ENCODE data around the gene WDR75. TPM values are rescaled to one million over a fixed set of nuclear protein-coding genes. Genes with fewer than 3 reads are reported as not detected.
A peak's percentile ranks its signal among the peaks of the same experiment; 100 is the strongest.

Gene WDR75
- total RNA-seq, 1 experiment from 2014 or later = 70.2 TPM

DNA sequence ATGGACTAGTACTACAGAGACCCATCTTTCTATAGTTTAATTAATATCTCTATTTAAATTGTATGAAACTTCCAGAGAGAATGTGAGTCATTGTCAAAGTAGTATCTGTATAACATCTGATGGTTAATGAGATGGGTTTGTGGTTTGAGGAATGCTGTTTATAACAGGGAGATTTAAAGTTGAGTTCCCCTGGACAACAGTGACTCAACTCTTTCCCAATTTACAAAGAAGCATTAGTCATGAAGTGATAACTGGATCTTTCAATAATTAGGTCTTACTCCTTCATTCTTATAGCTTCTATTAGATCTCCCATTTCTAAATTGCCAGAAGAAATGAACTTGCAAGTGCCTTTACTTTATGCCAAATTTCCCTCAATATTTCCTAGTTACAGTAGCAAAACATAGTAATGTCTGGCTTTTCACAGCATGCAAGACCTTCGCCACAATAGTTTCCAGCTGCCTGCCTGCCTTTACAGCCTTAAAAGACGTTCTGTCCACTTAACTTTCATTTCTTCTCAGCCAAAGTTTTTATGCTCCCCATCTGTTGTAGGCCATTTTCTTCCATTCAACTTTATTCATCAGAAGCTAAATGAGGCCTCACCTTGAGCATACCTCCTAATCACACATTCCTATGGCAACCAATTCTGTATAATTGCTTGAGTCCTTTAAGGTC is 47.7 kb upstream of the WDR75 start (continued):
- TF ChIP-seq RAD21 (IDR thresholded peaks at IDR 0.05; ENCODE audit: low read depth) (no peak), SRF (IDR thresholded peaks at IDR 0.05; ENCODE audit: low read depth) (peak; percentile 70), CBX3 (IDR thresholded peaks at IDR 0.05; ENCODE audit: low read depth) (peak; percentile 87), SIN3A (IDR thresholded peaks at IDR 0.05; ENCODE audit: low read depth) (0 out of 2 replicates have a peak, but pooled peaks have one; percentile 27)

DNA sequence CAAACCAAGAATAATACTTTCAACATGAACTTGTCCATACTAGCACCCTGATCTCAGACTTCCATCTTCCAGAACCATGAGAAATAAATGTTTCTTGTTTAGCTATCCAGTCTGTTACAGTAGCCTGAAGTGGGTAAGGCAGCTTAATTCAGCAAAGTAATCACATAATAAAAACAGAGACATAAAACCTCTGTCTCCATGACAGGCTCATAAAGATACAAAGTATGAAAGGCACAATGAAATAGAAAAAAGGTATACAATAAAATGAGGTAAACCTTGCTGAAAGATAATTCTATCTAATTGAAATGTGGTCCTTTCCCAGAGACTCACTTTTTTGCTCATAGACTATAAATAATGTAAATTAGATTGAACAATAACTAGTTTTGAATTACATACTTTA is 46.7 kb upstream of the WDR75 start:
- Histone ChIP-seq H3K79me2 (ENCODE audit: insufficient read depth, low read length) (no peaks in the 10 kb centered on the region), H3K9me2 (ENCODE audit: insufficient read depth) (no peaks in the 10 kb centered on the region), H2AFZ (ENCODE audit: low read depth, low read length, poor library complexity, severe bottlenecking) (peak overlapping the region; percentile 90), H3K4me1 (ENCODE audit: control insufficient read depth in 1 of 2, insufficient read depth in 2 of 2, low read length in 2 of 2) (peaks cover 20 to 37% of the 10 kb centered on the region in 2 experiments), H3K27me3 (ENCODE audit: insufficient read depth, low read length) (no peaks in the 10 kb centered on the region), H3K36me3 (ENCODE audit: control insufficient read depth in 1 of 2, insufficient read depth in 2 of 2, low read length in 2 of 2) (no peaks in the 10 kb centered on the region), H4K20me1 (ENCODE audit: insufficient read depth) (no peaks in the 10 kb centered on the region), H3K4me3 (replicated peaks in 1 of 2; ENCODE audit: low read depth in 1 of 2, low read length in 2 of 2) (no peak overlapping the region), H3K9me3 (ENCODE audit: control insufficient read depth in 1 of 2, insufficient read depth in 1 of 2, low read depth in 1 of 2, low read length in 2 of 2) (no peaks in the 10 kb centered on the region), H3K9ac (ENCODE audit: low read length) (no peak overlapping the region), H3K27ac (ENCODE audit: low read depth, low read length) (peak overlapping the region; percentile 62; the same call in 1 of the 2 replicates), H3K4me2 (ENCODE audit: low read length) (peak overlapping the region; percentile 68; the same call in 1 of the 2 replicates)
- CTCF ChIA-PET = no interaction called here
- BruUV-seq (replicated peaks) = no TSS peak
- intact Hi-C loops (cut with micrococcal nuclease) = no loop called here
- TF ChIP-seq, protein P1, sequence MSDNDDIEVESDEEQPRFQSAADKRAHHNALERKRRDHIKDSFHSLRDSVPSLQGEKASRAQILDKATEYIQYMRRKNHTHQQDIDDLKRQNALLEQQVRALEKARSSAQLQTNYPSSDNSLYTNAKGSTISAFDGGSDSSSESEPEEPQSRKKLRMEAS (IDR thresholded peaks at IDR 0.05) = no peak
- TF ChIP-seq POLR2AphosphoS5 (IDR thresholded peaks at IDR 0.05; ENCODE audit: low read depth, low read length) (no peak), ZFX (IDR thresholded peaks at IDR 0.05) (no peak), CBX3 (IDR thresholded peaks at IDR 0.05; ENCODE audit: low read depth) (no peak), SP1 (IDR thresholded peaks at IDR 0.05; ENCODE audit: low read depth) (no peak), JUND (IDR thresholded peaks at IDR 0.05) (no peak), SRF (IDR thresholded peaks at IDR 0.05; ENCODE audit: low read depth) (no peak), EZH2 (IDR thresholded peaks at IDR 0.05) (no peak), RAD21 (IDR thresholded peaks at IDR 0.05; ENCODE audit: low read depth) (no peak), POLR2A (IDR thresholded peaks at IDR 0.05; ENCODE audit: borderline replicate concordance, extremely low read depth, insufficient read depth, insufficient read length) (no peak), EGR1 (IDR thresholded peaks at IDR 0.05; ENCODE audit: low read depth) (no peak), ELF1 (IDR thresholded peaks at IDR 0.05; ENCODE audit: borderline replicate concordance, low read depth) (no peak), YY1 (IDR thresholded peaks at IDR 0.05; ENCODE audit: extremely low read depth, insufficient replicate concordance, low read depth, low read length) (no peak), FOSL1 (IDR thresholded peaks at IDR 0.05; ENCODE audit: low read depth) (no peak), TCF7L2 (IDR thresholded peaks at IDR 0.05; ENCODE audit: borderline replicate concordance, extremely low read depth, insufficient read depth, insufficient read length) (no peak), SIN3A (IDR thresholded peaks at IDR 0.05; ENCODE audit: low read depth) (no peak)
- TF ChIP-seq, protein P2, sequence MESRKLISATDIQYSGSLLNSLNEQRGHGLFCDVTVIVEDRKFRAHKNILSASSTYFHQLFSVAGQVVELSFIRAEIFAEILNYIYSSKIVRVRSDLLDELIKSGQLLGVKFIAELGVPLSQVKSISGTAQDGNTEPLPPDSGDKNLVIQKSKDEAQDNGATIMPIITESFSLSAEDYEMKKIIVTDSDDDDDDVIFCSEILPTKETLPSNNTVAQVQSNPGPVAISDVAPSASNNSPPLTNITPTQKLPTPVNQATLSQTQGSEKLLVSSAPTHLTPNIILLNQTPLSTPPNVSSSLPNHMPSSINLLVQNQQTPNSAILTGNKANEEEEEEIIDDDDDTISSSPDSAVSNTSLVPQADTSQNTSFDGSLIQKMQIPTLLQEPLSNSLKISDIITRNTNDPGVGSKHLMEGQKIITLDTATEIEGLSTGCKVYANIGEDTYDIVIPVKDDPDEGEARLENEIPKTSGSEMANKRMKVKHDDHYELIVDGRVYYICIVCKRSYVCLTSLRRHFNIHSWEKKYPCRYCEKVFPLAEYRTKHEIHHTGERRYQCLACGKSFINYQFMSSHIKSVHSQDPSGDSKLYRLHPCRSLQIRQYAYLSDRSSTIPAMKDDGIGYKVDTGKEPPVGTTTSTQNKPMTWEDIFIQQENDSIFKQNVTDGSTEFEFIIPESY (IDR thresholded peaks at IDR 0.05; ENCODE audit: extremely low read depth, insufficient replicate concordance, low read length) = no peak
- TF ChIP-seq, protein P3, sequence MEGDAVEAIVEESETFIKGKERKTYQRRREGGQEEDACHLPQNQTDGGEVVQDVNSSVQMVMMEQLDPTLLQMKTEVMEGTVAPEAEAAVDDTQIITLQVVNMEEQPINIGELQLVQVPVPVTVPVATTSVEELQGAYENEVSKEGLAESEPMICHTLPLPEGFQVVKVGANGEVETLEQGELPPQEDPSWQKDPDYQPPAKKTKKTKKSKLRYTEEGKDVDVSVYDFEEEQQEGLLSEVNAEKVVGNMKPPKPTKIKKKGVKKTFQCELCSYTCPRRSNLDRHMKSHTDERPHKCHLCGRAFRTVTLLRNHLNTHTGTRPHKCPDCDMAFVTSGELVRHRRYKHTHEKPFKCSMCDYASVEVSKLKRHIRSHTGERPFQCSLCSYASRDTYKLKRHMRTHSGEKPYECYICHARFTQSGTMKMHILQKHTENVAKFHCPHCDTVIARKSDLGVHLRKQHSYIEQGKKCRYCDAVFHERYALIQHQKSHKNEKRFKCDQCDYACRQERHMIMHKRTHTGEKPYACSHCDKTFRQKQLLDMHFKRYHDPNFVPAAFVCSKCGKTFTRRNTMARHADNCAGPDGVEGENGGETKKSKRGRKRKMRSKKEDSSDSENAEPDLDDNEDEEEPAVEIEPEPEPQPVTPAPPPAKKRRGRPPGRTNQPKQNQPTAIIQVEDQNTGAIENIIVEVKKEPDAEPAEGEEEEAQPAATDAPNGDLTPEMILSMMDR (IDR thresholded peaks at IDR 0.05 in 2 of 3, conservative IDR thresholded peaks at IDR 0.05 in 1 of 3; ENCODE audit: borderline replicate concordance in 1 of 3, insufficient read depth in 1 of 3, low read depth in 2 of 3, low read length in 2 of 3) = no peak
- TF ChIP-seq, protein P4, sequence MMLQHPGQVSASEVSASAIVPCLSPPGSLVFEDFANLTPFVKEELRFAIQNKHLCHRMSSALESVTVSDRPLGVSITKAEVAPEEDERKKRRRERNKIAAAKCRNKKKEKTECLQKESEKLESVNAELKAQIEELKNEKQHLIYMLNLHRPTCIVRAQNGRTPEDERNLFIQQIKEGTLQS (IDR thresholded peaks at IDR 0.05) = no peak
- ATAC-seq (no peak), DNase-seq (ENCODE audit: low read depth, low spot score) (no peak)
- RAD21 ChIA-PET (ENCODE audit: low non-redundant PET in 1 of 2, low total read pairs in 2 of 2, uncharacterized antibody in 2 of 2, unreplicated experiment in 2 of 2) = no interaction called here
- POLR2A ChIA-PET = no interaction called here
